ENCODE results near the gene GALNS. TPM values are rescaled to one million over a fixed set of nuclear protein-coding genes. Genes with fewer than 3 reads are reported as not detected.

GALNS gene
- total RNA-seq, 1 experiment from 2014 or later, result 81.6 TPM

DNA sequence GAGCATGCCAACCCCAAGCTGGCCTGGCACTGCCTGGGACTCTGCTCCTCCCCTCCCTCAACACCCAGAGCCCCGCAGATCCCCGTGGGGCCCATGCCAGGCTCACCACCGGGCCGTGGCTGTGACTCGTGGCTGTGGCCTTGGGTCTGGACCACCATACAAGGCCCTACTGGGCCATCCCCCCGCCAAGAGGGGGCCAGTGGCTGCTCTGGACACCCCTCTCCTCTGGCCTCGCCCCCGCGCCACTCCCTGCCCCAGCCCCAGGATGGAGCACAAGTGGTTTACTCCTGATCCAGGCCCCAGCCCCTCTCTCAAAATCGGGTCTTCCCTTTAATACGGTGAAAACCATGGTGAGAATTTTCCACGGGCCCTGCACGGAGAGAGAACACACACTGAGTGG lies 6.7 kb upstream of the GALNS start:
- ATAC-seq, result no peak
- ChIA-PET POLR2A (no interaction called here), CTCF (no interaction called here)
- DNase-seq (ENCODE audit: low read depth, low spot score), result no peak
- Histone ChIP-seq H3K27ac (ENCODE audit: low read length) (no peak overlapping the region), H3K4me1 (ENCODE audit: control insufficient read depth, insufficient read depth, low read length) (no peaks in the 10 kb centered on the region), H3K36me3 (ENCODE audit: control insufficient read depth, insufficient read depth, low read length) (no peaks in the 10 kb centered on the region), H3K4me3 (ENCODE audit: low read depth in 2 of 2, low read length in 2 of 2) (no peak overlapping the region), H3K27me3 (ENCODE audit: control insufficient read depth, insufficient read depth, low read length) (no peaks in the 10 kb centered on the region), H3K9me3 (ENCODE audit: control insufficient read depth, insufficient read depth, low read depth, low read length) (no peaks in the 10 kb centered on the region)
- in situ Hi-C loops (cut with HindIII; ENCODE audit: low pct_unique_long_range_greater_than_20kb, low sequenced_read_pairs), result no loop called here
- intact Hi-C loops (cut with micrococcal nuclease; ENCODE audit: unreplicated experiment), result no loop called here
- TF ChIP-seq POLR2AphosphoS5 (IDR thresholded peaks at IDR 0.05; ENCODE audit: low read depth, low read length) (no peak), TCF7L2 (IDR thresholded peaks at IDR 0.05; ENCODE audit: low read depth, low read length) (no peak), SIN3A (IDR thresholded peaks at IDR 0.05; ENCODE audit: borderline replicate concordance, insufficient read depth, low read depth, low read length) (no peak)
- BruUV-seq (replicated peaks), result no TSS peak

DNA sequence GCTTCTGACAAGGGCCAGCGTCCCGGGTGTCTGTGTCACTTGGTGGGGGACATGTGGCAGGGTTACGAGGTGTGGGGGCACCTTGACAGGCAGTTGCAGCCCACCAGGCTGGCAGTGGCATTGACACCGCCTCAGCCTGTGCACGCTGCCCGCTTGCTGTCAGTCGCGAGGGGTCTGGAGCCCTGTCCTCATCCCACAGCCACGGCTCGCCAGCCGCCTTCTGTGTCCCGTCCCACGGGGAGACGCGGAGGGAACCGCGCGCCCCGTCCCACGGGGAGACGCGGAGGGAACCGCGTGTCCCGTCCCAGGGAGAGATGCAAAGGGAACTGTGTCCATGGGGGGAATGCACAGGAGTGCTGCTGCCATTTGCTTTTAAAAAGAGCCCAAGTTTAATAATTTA lies 6.2 kb upstream of the GALNS start:
- no peak overlapping the region for H3K4me3 ChIP-seq (ENCODE audit: low read depth in 2 of 2, low read length in 2 of 2)
- BruUV-seq (replicated peaks), result no TSS peak
- ChIA-PET POLR2A (no interaction called here), CTCF (no interaction called here)
- H3K4me1 ChIP-seq (ENCODE audit: control insufficient read depth, insufficient read depth, low read length), result no peaks in the 10 kb centered on the region
- ATAC-seq, result no peak
- H3K27me3 ChIP-seq (ENCODE audit: control insufficient read depth, insufficient read depth, low read length), result no peaks in the 10 kb centered on the region
- H3K9me3 ChIP-seq (ENCODE audit: control insufficient read depth, insufficient read depth, low read depth, low read length), result no peaks in the 10 kb centered on the region
- in situ Hi-C loops (cut with HindIII; ENCODE audit: low pct_unique_long_range_greater_than_20kb, low sequenced_read_pairs) (no loop called here), intact Hi-C loops (cut with micrococcal nuclease; ENCODE audit: unreplicated experiment) (no loop called here)
- H3K27ac ChIP-seq (ENCODE audit: low read length), result no peak overlapping the region
- TF ChIP-seq, protein P1, sequence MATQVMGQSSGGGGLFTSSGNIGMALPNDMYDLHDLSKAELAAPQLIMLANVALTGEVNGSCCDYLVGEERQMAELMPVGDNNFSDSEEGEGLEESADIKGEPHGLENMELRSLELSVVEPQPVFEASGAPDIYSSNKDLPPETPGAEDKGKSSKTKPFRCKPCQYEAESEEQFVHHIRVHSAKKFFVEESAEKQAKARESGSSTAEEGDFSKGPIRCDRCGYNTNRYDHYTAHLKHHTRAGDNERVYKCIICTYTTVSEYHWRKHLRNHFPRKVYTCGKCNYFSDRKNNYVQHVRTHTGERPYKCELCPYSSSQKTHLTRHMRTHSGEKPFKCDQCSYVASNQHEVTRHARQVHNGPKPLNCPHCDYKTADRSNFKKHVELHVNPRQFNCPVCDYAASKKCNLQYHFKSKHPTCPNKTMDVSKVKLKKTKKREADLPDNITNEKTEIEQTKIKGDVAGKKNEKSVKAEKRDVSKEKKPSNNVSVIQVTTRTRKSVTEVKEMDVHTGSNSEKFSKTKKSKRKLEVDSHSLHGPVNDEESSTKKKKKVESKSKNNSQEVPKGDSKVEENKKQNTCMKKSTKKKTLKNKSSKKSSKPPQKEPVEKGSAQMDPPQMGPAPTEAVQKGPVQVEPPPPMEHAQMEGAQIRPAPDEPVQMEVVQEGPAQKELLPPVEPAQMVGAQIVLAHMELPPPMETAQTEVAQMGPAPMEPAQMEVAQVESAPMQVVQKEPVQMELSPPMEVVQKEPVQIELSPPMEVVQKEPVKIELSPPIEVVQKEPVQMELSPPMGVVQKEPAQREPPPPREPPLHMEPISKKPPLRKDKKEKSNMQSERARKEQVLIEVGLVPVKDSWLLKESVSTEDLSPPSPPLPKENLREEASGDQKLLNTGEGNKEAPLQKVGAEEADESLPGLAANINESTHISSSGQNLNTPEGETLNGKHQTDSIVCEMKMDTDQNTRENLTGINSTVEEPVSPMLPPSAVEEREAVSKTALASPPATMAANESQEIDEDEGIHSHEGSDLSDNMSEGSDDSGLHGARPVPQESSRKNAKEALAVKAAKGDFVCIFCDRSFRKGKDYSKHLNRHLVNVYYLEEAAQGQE (IDR thresholded peaks at IDR 0.05; ENCODE audit: insufficient read depth in 1 of 2, low read depth in 2 of 2, low read length in 1 of 2), result no peak
- TF ChIP-seq, protein P2, sequence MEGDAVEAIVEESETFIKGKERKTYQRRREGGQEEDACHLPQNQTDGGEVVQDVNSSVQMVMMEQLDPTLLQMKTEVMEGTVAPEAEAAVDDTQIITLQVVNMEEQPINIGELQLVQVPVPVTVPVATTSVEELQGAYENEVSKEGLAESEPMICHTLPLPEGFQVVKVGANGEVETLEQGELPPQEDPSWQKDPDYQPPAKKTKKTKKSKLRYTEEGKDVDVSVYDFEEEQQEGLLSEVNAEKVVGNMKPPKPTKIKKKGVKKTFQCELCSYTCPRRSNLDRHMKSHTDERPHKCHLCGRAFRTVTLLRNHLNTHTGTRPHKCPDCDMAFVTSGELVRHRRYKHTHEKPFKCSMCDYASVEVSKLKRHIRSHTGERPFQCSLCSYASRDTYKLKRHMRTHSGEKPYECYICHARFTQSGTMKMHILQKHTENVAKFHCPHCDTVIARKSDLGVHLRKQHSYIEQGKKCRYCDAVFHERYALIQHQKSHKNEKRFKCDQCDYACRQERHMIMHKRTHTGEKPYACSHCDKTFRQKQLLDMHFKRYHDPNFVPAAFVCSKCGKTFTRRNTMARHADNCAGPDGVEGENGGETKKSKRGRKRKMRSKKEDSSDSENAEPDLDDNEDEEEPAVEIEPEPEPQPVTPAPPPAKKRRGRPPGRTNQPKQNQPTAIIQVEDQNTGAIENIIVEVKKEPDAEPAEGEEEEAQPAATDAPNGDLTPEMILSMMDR (IDR thresholded peaks at IDR 0.05), result no peak
- no peak for TF ChIP-seq SIN3A (IDR thresholded peaks at IDR 0.05; ENCODE audit: borderline replicate concordance, insufficient read depth, low read depth, low read length)
- TF ChIP-seq POLR2AphosphoS5 (IDR thresholded peaks at IDR 0.05; ENCODE audit: low read depth, low read length), result no peak
- no peak for TF ChIP-seq TCF7L2 (IDR thresholded peaks at IDR 0.05; ENCODE audit: low read depth, low read length)
- no peak for DNase-seq (ENCODE audit: low read depth, low spot score)
- H3K36me3 ChIP-seq (ENCODE audit: control insufficient read depth, insufficient read depth, low read length), result no peaks in the 10 kb centered on the region; the same call in 1 of the 2 replicates

GRCh38 chr16:88861359-88861758 lies 4.6 kb upstream of the GALNS start:
- Histone ChIP-seq H3K27me3 (ENCODE audit: control insufficient read depth, insufficient read depth, low read length) (no peaks in the 10 kb centered on the region), H3K27ac (ENCODE audit: low read length) (no peak overlapping the region), H3K36me3 (ENCODE audit: control insufficient read depth, insufficient read depth, low read length) (peaks cover 6% of the 10 kb centered on the region; the same call in 1 of the 2 replicates), H3K4me1 (ENCODE audit: control insufficient read depth, insufficient read depth, low read length) (no peaks in the 10 kb centered on the region), H3K9me3 (ENCODE audit: control insufficient read depth, insufficient read depth, low read depth, low read length) (no peaks in the 10 kb centered on the region), H3K4me3 (ENCODE audit: low read depth in 2 of 2, low read length in 2 of 2) (no peak overlapping the region)
- CTCF ChIA-PET, result no interaction called here
- DNase-seq (ENCODE audit: low read depth, low spot score) (no peak), ATAC-seq (no peak)
- intact Hi-C loops (cut with micrococcal nuclease; ENCODE audit: unreplicated experiment) (no loop called here), in situ Hi-C loops (cut with HindIII; ENCODE audit: low pct_unique_long_range_greater_than_20kb, low sequenced_read_pairs) (no loop called here)
- POLR2A ChIA-PET, result no interaction called here
- TF ChIP-seq, protein P2 (IDR thresholded peaks at IDR 0.05), result no peak
- TF ChIP-seq, protein P1 (IDR thresholded peaks at IDR 0.05; ENCODE audit: insufficient read depth in 1 of 2, low read depth in 2 of 2, low read length in 1 of 2), result no peak
- TF ChIP-seq POLR2AphosphoS5 (IDR thresholded peaks at IDR 0.05; ENCODE audit: low read depth, low read length), result no peak
- no peak for TF ChIP-seq TCF7L2 (IDR thresholded peaks at IDR 0.05; ENCODE audit: low read depth, low read length)
- no peak for TF ChIP-seq SIN3A (IDR thresholded peaks at IDR 0.05; ENCODE audit: borderline replicate concordance, insufficient read depth, low read depth, low read length)
- no TSS peak for BruUV-seq (replicated peaks)

All from Panc1 (cell line).